A204.1 (cell line): ENCODE results near the gene TCEAL9.
"Not testable (repeated sequence)": the region's sequence is repeated elsewhere in the genome, so short reads cannot be mapped to it uniquely, and the experiment has no call there.

Experiments used
- FAIRE-seq: peaks from 2 replicates; lab custom pipeline; 2012; peaks lifted over from hg19 to GRCh38; lab: Jason Lieb, UNC

The TCEAL9 gene

GRCh38 chrX:103376118-103376978, 20.0 kb downstream of the TCEAL9 start, which contains the start of gene BEX3:
Gene BEX3, plus strand, starts transcription at chrX:103376538. Its CDS starts 984 bp downstream, at chrX:103377522.
- no peak for FAIRE-seq

DNA sequence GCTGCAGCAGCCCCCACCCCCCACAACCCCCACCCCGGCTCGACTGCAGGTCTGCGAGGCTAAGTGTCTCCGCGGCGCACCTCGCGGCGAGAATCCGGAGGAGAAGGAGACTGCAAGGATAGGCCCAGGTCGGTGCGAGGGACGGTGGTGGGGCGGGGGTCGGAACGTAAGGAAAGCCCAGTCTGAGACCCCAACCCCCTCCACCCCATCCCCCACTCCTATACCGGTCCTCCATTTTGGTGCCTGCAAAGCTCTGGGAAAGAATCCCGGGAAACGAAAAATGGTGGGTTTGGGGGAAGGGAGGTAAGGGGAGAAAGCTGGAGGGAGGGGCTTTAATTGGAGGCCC, 20.6 kb downstream of the TCEAL9 start:
- no peak for FAIRE-seq

DNA sequence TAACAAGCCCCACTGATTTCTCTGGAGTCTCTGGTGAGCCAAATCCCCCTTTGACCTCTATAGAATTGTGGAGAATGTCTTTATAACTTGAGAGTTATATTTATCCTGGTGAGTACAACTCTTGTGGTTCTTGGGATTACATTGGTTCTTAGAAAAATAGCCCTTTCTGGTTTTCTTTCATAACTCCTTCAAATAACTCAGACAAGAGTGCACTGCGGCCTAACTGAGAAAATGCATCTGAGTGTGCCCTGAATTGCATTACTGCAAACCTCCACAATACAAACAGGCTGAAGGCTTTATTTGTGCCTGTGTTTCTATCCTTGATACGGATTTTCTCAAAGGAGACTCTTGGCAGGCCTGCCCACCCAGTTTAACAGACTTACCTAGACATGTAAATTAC, 22.7 kb downstream of the TCEAL9 start:
- no peak for FAIRE-seq

DNA sequence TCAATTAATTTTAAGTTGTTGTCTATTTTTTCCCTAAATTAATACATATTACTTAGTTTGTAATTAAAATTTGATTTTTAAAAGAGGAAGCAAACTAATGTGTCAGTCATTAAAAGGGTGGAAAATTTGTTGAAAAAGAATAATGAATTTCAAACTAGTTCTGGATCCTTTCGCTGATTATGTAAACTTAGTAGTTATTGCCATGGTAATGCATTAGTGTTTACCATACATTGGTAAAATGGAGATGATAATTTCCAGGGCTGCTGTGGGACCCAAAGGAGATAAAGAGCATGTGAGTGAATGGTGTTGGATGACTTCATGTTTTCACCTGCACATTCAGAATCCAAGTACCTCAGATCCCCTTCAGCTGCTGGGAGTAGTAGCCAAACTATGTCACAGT, 26.6 kb downstream of the TCEAL9 start:
- no peak for FAIRE-seq

- no peak for FAIRE-seq
Measured at GRCh38 chrX:103384672-103385071, 28.4 kb downstream of the TCEAL9 start.

DNA sequence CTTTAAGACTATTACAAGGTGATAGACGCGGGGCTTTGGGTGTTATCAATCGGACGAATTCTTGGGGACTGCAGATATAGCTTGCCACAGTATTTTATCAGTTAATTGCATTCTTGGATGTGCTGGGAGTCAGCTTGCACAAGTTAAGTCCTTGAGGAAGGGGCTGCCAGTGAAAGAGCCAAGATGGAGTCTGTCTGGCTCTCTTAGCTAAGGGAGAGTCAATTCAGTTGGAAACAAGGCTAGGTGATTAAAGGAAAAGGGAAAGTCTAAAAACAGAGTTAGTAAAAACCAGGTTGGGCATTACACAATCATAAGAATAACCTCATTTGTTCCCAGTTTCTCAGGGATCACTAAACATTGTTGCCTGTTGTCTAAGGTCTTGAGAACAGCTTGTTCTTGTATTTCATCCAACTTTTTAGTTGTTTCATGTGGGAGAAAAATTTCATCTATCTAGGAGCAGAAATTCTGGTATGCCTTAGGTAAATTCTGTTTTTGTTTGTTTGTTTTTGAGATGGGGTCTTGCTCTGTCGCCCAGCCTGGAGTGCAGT, 29.1 kb downstream of the TCEAL9 start:
- FAIRE-seq = not testable (repeated sequence)

GRCh38 chrX:103386332-103386731, 30.0 kb downstream of the TCEAL9 start:
- FAIRE-seq = no peak

- FAIRE-seq = no peak
Measured at GRCh38 chrX:103393487-103393886, 37.2 kb downstream of the TCEAL9 start.

- no peak for FAIRE-seq
Measured at GRCh38 chrX:103396186-103396585, 39.9 kb downstream of the TCEAL9 start.

GRCh38 chrX:103396660-103397059, 40.4 kb downstream of the TCEAL9 start:
- FAIRE-seq = no peak

DNA sequence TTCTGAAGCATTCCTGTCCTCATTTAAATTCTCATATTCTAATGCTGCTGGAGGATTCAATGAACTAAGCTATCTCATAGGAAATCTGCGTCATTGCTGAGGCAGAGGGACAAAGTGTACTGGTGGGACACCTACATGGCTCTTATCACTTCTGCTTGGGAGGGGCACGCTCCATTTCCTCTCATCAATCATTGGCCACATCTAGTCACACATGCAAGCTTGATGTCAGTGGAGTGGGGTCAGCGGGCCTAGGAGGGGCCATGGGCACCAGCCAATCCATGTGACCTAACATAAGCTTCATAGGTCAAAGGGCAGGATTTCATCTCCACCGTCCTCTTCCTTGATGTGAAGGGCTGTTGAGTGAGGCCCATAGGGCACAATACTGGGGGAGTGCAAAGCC, 41.4 kb downstream of the TCEAL9 start:
- FAIRE-seq = no peak

GRCh38 chrX:103398421-103398864, 42.1 kb downstream of the TCEAL9 start:
- FAIRE-seq = no peak

- FAIRE-seq = no peak
Measured at GRCh38 chrX:103399744-103400143, 43.4 kb downstream of the TCEAL9 start.

GRCh38 chrX:103400931-103401330, 44.6 kb downstream of the TCEAL9 start:
- FAIRE-seq = no peak

GRCh38 chrX:103404231-103405008, 48.1 kb downstream of the TCEAL9 start:
- no peak for FAIRE-seq

DNA sequence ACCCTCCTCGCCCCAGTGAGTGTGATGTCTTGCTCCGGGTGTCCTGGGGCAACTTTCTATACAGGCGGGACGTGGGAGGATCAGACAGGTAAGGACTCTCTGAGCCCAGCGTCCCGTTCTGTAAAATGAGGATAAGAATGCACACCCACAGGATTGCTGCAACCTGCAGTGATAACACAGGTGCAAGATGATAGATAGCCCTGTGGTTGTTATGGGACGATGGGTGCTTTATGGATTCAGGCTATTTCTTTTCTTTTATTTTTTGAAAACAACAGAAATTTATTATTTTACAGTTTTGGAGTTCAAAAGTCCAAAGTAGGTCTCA, 48.7 kb downstream of the TCEAL9 start:
- no peak for FAIRE-seq

- FAIRE-seq = no peak
Measured at GRCh38 chrX:103406256-103406655, 50.0 kb downstream of the TCEAL9 start.

GRCh38 chrX:103407776-103408175, 51.5 kb downstream of the TCEAL9 start:
- no peak for FAIRE-seq
